Right atrium auricular region (tissue), 2 donors: ENCODE data around the gene RAI14. TPM values are rescaled to one million over a fixed set of nuclear protein-coding genes. Genes with fewer than 3 reads are reported as not detected.

Experiments
- DNase-seq: peaks from one replicate; pipeline ENCODE4 v3.0.0-alpha.2; 2019; ENCODE audit warnings: low spot score
- H3K27ac ChIP-seq, 2 donors: fragments of 200-600 bp; sonication (generic); 1 replicate in 1 of 2; 2 replicates in 1 of 2; pipeline ENCODE4 v1.5.1; 2016 to 2019
- H3K27me3 ChIP-seq, 2 donors: fragments of 200-600 bp; sonication (generic); one replicate each; pipeline versions ENCODE4 v1.5.1 to v1.6.0; 2017 to 2019
- H3K36me3 ChIP-seq: fragments of 200-600 bp; sonication (generic); one replicate; pipeline ENCODE4 v1.5.1; 2016
- H3K4me1 ChIP-seq, 2 donors: fragments of 200-600 bp; sonication (generic); one replicate each; pipeline versions ENCODE4 v1.5.1 to v1.6.0; 2017 to 2019
- H3K4me3 ChIP-seq, 2 donors: fragments of 200-600 bp; sonication (generic); 1 replicate in 1 of 2; 2 replicates in 1 of 2; pipeline ENCODE4 v1.5.1; 2017 to 2019; ENCODE audit warnings: mild to moderate bottlenecking in 1 of 2, moderate library complexity in 1 of 2
- H3K9me3 ChIP-seq, 2 donors: fragments of 200-600 bp; sonication (generic); one replicate each; pipeline ENCODE4 v1.5.1; 2019
- total RNA-seq, 2 donors: library from RNA; depleted of rRNA; stranded (reverse); fragments of >200 nt; gene quantifications; one replicate each; pipeline ENCODE4 v1.1.0, GENCODE V29; 2016
- TF ChIP-seq, protein P1 (sequence below), 2 donors: fragments of 200-600 bp; sonication (generic); IDR thresholded peaks; one replicate each; pipeline ENCODE4 v1.5.1; 2019; ENCODE audit warnings: antibody characterized with exemption in 2 of 2

RAI14 gene
- total RNA-seq, 2 donors from 2014 or later, result 14.0 to 21.3 TPM

DNA sequence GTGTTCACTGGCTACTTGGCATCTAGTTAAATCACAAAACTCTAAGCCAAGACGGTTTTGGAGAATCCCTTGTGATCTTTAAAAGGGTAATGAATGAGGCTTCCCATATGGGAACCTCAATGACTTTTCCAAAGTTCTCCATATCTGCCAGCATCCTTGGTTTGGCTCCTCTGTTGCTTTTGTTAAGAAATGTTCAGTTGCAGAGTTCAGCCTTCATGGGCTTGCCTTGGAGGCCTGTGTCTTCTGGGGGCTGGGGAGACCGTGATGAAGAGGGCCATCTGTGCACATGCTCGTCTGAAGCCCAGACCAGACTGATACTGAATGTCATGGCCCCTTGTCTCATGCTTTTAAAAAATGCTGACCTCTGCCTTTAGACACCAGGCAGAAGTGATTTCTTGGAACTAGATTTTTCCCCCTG, 84.3 kb downstream of the RAI14 start:
- no peak overlapping the region for H3K4me3 ChIP-seq
- H3K27ac ChIP-seq, result peak overlapping the region in 1 of 2 donors; percentile 21
- no peaks in the 10 kb centered on the region for H3K36me3 ChIP-seq
- no peaks in the 10 kb centered on the region for H3K9me3 ChIP-seq
- H3K4me1 ChIP-seq, result peaks cover 0 to 39% of the 10 kb centered on the region in 2 donors
- no peak for DNase-seq
- H3K27me3 ChIP-seq, result no peaks in the 10 kb centered on the region
- TF ChIP-seq, protein P1, sequence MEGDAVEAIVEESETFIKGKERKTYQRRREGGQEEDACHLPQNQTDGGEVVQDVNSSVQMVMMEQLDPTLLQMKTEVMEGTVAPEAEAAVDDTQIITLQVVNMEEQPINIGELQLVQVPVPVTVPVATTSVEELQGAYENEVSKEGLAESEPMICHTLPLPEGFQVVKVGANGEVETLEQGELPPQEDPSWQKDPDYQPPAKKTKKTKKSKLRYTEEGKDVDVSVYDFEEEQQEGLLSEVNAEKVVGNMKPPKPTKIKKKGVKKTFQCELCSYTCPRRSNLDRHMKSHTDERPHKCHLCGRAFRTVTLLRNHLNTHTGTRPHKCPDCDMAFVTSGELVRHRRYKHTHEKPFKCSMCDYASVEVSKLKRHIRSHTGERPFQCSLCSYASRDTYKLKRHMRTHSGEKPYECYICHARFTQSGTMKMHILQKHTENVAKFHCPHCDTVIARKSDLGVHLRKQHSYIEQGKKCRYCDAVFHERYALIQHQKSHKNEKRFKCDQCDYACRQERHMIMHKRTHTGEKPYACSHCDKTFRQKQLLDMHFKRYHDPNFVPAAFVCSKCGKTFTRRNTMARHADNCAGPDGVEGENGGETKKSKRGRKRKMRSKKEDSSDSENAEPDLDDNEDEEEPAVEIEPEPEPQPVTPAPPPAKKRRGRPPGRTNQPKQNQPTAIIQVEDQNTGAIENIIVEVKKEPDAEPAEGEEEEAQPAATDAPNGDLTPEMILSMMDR (IDR thresholded peaks at IDR 0.05), result no peak

DNA sequence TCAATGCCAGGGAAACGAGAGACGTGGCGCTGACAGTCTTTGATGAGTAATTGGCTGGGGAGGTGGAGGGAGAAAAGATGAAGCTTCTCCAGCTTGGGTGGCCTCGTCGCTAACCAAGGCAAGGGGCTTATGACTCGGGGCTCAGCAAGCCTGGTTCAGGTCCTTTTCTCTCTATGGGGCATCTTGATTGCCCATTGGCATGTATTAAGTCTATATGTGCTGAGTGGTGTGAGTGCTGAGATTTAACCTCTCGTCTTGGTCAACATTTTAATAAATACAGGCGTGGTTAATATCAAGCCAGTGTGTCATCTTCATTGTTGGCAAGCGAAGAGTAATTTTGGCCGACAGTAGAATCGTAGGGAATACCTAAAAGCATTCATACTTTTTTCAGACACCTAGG, 85.9 kb downstream of the RAI14 start:
- Histone ChIP-seq H3K4me3 (no peak overlapping the region), H3K36me3 (no peaks in the 10 kb centered on the region), H3K27ac (no peak overlapping the region), H3K9me3 (no peaks in the 10 kb centered on the region), H3K4me1 (peaks cover 0 to 39% of the 10 kb centered on the region in 2 donors), H3K27me3 (no peaks in the 10 kb centered on the region)
- DNase-seq, result no peak
- TF ChIP-seq, protein P1 (IDR thresholded peaks at IDR 0.05), result no peak

DNA sequence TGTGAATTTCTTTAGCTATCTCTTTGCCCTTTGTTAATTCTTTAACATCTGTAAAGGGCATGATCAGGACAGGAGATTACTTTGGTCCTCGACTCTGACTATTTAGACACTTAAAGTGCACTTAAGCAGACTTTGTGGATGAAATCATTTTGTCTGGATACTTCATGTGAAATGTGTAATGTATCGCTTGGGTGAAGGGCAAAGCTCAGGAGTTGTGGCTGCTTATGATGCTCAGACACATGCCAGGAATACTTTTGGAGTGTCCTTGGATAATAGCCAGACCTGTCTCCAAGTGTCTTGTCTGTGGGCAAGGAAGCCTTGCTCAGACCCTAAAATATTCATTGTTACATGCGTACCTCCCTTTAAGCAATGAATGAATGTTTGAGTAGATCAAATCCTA, 87.8 kb downstream of the RAI14 start:
- H3K4me1 ChIP-seq, result peaks cover 0 to 29% of the 10 kb centered on the region in 2 donors
- peak overlapping the region in 1 of 2 donors; percentile 70 for H3K27ac ChIP-seq
- DNase-seq, result no peak
- no peaks in the 10 kb centered on the region for H3K9me3 ChIP-seq
- H3K36me3 ChIP-seq, result no peaks in the 10 kb centered on the region
- TF ChIP-seq, protein P1 (IDR thresholded peaks at IDR 0.05), result no peak
- no peak overlapping the region for H3K4me3 ChIP-seq
- no peaks in the 10 kb centered on the region for H3K27me3 ChIP-seq

DNA sequence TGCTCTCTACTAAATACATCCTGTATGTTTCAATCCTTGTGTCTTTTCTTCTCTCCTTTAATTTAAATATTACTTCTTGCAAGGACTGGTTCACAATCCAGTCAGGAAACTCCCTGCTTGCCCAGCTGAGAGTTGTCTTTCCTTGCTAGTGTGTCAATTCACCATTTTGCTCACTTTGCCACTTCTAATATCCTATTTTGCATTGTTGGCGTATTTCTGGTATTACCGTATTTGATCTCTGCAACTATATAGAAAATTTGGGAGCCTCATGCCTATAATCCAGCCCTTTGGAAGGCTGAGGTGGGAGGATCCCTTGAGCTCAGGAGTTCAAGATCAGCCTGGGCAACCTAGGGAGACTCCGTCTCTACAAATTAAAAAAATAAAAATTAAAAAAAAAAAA, 92.3 kb downstream of the RAI14 start:
- no peak for DNase-seq
- H3K27ac ChIP-seq, result no peak overlapping the region
- TF ChIP-seq, protein P1 (IDR thresholded peaks at IDR 0.05), result no peak

DNA sequence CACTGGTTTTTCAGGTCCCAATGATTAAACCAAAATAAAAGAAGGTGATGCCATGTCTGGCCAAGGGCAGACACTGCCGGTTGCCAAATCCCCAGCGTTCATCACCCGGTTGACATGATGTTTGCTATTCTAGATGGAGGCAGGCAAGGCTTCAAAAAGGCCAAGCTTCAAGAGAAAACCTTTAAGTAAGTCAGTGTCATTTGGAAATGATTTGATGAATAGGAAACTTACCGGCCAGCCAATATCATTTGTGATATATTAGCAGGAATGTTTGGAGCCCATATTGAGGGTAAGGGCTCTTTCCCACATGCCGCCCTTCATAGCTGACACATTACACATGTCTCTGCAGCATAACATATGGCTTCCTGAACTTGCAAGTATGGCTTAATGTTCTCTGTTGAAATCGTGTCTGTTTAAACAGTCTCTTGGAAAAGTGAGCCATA, 93.3 kb downstream of the RAI14 start:
- H3K36me3 ChIP-seq, result no peaks in the 10 kb centered on the region
- H3K4me1 ChIP-seq, result no peaks in the 10 kb centered on the region
- no peaks in the 10 kb centered on the region for H3K9me3 ChIP-seq
- no peak overlapping the region for H3K4me3 ChIP-seq
- DNase-seq, result no peak
- no peak overlapping the region for H3K27ac ChIP-seq
- TF ChIP-seq, protein P1 (IDR thresholded peaks at IDR 0.05), result no peak
- H3K27me3 ChIP-seq, result no peaks in the 10 kb centered on the region

More for the DNA sequence above, 92.3 kb downstream of the RAI14 start:
- no peaks in the 10 kb centered on the region for H3K36me3 ChIP-seq
- peaks cover 0 to 6% of the 10 kb centered on the region in 2 donors for H3K4me1 ChIP-seq
- H3K4me3 ChIP-seq, result no peak overlapping the region
- no peaks in the 10 kb centered on the region for H3K27me3 ChIP-seq
- no peaks in the 10 kb centered on the region for H3K9me3 ChIP-seq

DNA sequence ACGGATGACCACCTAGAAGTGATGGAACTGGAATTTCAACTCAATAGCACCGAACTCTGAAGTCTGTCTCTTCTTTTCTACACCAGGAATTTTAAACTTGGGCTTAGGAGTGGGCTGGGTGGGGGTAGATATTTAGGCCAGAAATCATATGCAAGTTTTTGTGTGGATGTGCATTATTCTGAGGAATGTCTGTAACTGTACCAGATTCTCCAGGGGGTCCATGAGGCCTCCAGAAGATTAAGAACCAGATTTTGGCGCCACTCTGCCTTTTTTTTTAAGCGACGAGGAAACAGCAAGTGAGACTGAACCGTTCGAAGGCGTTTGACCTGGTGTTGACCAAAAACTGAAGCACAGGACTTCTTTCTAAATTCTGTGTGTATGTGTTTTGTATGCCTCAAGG, 94.1 kb downstream of the RAI14 start:
- H3K27me3 ChIP-seq, result no peaks in the 10 kb centered on the region
- H3K27ac ChIP-seq, result no peak overlapping the region
- no peaks in the 10 kb centered on the region for H3K9me3 ChIP-seq
- H3K4me3 ChIP-seq, result no peak overlapping the region
- no peaks in the 10 kb centered on the region for H3K4me1 ChIP-seq
- DNase-seq, result no peak
- H3K36me3 ChIP-seq, result no peaks in the 10 kb centered on the region
- TF ChIP-seq, protein P1 (IDR thresholded peaks at IDR 0.05), result no peak
